Left colon (tissue), 2 donors: Measurements from ENCODE around the gene SLC13A4. TPM values are rescaled to one million over a fixed set of nuclear protein-coding genes. Genes with fewer than 3 reads are reported as not detected.
"Not testable (repeated sequence)": the region's sequence is repeated elsewhere in the genome, so short reads cannot be mapped to it uniquely, and the experiment has no call there.

Source experiments
- ATAC-seq: fragments of 200-7000 bp; cut with Tn5 transposase; one replicate; pipeline ENCODE4 v1.9.1; 2020; ENCODE audit warnings: mild to moderate bottlenecking, moderate library complexity
- DNase-seq, 2 donors: peaks; one replicate each; pipeline ENCODE4 v3.0.0-alpha.2; 2020
- intact Hi-C, 2 donors: fragments of 100-400 bp; cut with DNase I in 1 of 2; cut with micrococcal nuclease in 1 of 2; formaldehyde crosslinking; loops; one replicate each; pipeline versions ENCODE4 v1.11.2 to v1.14.0; 2022; cut with DNase I, micrococcal nuclease
- total RNA-seq, 2 donors: library from RNA; stranded (reverse); fragmentation: NEBNext Ultra II Directional; extraction: Animal tissue kit (Norgen Biotek cat#: 25700); gene quantifications; one replicate each; pipeline ENCODE4 v1.2.1, GENCODE V29; 2021
- donor health status: DM: no; HTN: no; CAD: no.
- donor health status: DM: yes; HTN: yes; CAD: no.

The SLC13A4 gene
- total RNA-seq, 2 donors from 2014 or later, result not detected

DNA sequence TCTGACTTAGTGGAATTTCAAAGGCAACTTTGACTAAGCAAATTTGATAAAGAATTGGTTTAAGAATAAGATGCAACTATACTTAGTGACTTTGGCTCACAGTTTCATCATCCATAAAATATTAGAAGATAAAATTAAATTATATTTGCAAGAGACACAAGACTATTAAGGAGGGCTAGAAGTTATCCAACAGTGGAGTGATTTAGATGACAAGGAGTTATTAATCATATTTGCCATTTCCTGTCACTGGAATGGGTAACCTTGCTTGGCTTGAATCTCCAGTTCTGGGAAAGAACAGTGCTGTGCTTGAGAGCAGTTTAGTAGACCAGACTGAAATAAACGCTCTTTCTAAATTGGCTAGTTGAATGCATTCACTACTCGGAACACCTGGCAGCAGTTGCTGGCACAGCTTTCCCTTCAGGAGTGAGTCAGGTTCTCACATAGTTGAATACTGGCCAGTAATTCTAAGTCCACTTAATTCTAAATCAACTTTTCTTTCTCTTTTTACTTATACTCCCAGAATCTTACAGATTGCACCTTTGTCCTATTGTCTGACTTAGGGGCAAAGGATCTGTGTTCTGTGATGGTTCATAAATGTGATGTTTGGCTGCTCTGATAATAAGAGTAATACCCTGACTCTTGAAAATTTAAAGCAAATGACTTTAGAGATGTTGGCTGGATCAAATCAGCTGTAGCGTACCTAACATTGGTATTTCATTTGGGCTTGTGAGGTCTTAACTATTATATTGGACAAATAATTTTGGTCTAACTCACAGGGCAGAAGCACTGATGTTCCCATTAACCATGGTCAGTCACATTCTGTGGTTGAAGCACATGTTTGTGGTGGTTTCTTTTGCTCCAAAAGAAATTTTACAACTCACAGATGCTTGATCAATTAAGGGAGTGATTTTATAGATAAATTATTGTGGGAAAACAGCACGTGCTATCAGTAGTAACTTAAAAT lies 49.1 kb downstream of the SLC13A4 start:
- ATAC-seq, result no peak
- intact Hi-C loops, result loop anchor here in 1 of 2 donors (10.0 kb wide), 1 partner anchor 116 kb away; no protein-coding TSS in a partner anchor
- no peak for DNase-seq

DNA sequence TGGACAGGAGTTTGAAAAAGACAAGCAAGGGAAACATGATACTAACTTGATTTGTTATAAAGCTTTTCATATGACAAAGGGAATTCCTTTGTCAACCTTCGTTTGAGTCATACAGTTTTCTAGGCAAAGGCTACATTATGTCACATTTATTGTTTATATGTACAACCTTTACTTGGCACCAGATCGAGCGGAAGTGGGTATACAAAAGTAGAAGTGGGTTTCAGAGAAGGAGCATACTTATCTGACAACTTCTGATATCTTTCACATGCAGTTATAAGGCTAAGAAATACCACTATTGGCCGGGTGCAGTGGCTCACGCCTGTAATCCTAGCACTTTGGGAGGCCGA lies 54.7 kb downstream of the SLC13A4 start:
- ATAC-seq (no peak), DNase-seq (no peak)
- intact Hi-C loops, result loop anchor here in 1 of 2 donors (5.0 to 10.0 kb wide), 2 partner anchors 121 to 339 kb away; no protein-coding TSS in a partner anchor

DNA sequence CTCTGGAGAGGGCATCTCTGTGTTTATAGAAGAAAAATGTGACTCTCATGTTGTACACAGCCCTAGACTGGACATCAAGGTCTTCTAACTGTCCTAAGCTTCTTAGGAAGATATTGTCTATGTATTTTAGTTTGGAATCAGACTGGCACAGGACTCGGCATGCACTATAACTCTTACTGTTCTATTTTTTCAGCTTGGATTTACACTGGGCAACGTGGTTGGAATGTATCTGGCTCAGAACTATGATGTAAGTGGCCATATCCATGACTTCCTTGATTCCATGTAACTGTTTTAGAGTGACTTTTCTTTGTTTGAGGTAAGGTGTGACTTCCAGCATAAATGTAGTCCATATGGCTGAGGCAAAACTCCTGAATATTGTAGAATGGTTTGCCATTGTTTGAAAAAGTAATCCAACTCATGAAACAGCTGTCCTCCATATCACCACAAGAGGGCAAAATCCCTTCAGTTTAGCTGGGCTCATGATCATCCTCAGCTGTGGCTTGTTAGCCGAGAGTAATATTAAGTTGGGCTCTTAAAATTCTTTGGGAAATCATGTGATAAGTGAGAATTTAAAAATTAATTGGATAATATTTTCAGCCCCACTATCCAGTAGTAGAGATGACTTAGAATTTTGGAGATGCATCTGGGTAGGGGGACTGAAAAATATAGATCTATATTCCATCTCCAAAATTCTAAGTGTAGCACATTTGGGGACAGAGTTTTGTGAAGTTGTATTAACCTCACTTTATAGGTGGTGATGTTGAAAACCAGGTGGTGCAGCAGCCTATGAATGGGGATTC lies 55.2 kb downstream of the SLC13A4 start:
- DNase-seq (no peak), ATAC-seq (peak; percentile 72)
- intact Hi-C loops, result loop anchor here in 1 of 2 donors (5.0 to 10.0 kb wide), 2 partner anchors 122 to 340 kb away; no protein-coding TSS in a partner anchor

DNA sequence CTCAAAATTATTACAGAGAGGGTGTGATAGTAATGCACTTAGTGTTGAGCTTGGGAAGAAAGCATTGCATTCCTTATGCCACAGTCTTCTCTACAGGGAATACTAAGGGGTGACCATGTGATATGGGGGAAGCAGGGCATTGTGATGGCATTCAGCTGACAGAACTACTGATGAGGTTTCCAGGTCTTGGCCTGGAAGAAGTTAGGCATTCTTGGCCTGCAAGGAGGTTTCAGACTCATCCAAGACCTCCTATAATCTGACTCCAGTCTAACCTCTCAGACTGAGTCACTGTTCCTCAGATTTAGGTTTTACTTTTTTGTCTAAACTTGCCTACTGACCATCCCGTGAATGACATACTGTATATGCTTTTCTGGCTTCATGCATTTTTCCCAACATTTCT lies 57.8 kb downstream of the SLC13A4 start:
- intact Hi-C loops, result loop anchor here in 1 of 2 donors (5.0 to 10.0 kb wide), 2 partner anchors 125 to 342 kb away; no protein-coding TSS in a partner anchor
- ATAC-seq (no peak), DNase-seq (no peak)

DNA sequence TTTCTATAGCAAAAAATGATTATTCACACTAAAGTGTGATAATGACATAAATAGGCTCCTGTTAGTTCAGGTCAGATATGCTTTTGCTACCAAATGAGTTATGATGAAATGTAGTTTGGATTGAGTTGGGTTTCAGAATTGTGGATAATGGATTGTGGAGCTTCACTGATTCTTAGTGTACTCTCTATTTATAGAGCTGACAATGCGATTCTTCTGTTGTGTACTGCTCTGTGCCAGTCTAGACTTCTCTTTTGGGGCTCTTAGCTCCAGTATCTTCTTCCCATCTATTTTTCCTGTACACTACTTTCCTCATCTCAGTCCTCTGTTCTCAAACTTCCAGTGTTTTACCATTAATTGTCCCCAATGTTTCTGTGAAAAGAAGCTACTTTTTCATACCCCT lies 58.2 kb downstream of the SLC13A4 start:
- DNase-seq (no peak), ATAC-seq (no peak)
- intact Hi-C loops, result loop anchor here in 1 of 2 donors (5.0 to 10.0 kb wide), 2 partner anchors 125 to 343 kb away; no protein-coding TSS in a partner anchor

- intact Hi-C loops, DNase-seq, ATAC-seq: not testable (repeated sequence)
These were observed 59.1 kb downstream of the SLC13A4 start for GRCh38 chr7:135668852-135669395.

DNA sequence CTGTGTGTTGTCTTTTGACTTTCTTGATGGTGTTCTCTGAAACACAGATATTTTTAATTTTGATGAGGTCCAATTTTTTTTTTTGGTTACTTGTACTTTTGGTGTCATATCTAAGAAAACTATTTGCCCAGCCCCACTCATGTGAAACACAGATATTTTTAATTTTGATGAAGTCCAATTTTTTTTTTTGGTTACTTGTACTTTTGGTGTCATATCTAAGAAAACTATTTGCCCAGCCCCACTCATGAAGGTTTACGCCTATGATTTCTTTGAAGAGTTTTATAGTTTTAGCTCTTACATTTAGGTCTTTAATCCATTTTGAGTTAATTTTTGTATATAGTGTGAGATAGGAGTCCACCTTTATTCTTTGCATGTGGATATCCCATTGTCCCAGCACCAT lies 60.4 kb downstream of the SLC13A4 start:
- DNase-seq, intact Hi-C loops, ATAC-seq: not testable (repeated sequence)

DNA sequence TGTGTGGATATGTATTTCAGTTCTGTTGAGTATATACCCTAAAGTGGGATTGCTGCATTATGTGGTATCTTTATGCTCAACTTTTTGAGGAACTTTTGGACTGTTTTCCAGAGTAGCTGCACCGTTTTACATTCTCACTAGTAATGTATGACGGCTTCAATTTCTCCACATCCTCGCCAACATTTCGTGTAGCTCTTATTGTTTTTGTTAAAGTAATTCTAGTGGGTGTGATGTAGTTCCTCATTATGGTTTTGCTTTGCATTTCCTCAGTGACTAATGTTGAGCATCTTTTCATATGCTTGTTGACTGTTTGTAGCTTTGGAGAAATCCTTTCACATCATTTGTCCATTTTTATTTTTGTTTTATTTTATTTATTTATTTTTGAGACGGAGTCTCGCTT lies 61.1 kb downstream of the SLC13A4 start:
- DNase-seq (no peak), ATAC-seq (no peak)
- intact Hi-C loops, result no loop called here

GRCh38 chr7:135666156-135666555 lies 61.8 kb downstream of the SLC13A4 start:
- ATAC-seq, result no peak
- intact Hi-C loops, result no loop called here
- DNase-seq, result no peak

GRCh38 chr7:135665042-135665441 lies 62.9 kb downstream of the SLC13A4 start:
- DNase-seq (no peak), ATAC-seq (no peak)
- intact Hi-C loops, result no loop called here

GRCh38 chr7:135664046-135664589 lies 63.9 kb downstream of the SLC13A4 start:
- intact Hi-C loops, result no loop called here
- ATAC-seq (no peak), DNase-seq (no peak)

GRCh38 chr7:135662373-135663114 lies 65.4 kb downstream of the SLC13A4 start, which contains the start of gene STMP1:
Gene STMP1, plus strand, starts transcription at chr7:135662514.
- peak; percentile 99 for ATAC-seq
- intact Hi-C loops, result no loop called here
- peak; percentile 95 to 99 for DNase-seq

- intact Hi-C loops, result no loop called here
- ATAC-seq (no peak), DNase-seq (no peak)
These were observed 65.9 kb downstream of the SLC13A4 start for GRCh38 chr7:135662123-135662372.

GRCh38 chr7:135661311-135662122 lies 66.5 kb downstream of the SLC13A4 start:
- peak; percentile 35 for ATAC-seq
- peak in 1 of 2 donors; percentile 29 for DNase-seq
- intact Hi-C loops, result no loop called here

DNA sequence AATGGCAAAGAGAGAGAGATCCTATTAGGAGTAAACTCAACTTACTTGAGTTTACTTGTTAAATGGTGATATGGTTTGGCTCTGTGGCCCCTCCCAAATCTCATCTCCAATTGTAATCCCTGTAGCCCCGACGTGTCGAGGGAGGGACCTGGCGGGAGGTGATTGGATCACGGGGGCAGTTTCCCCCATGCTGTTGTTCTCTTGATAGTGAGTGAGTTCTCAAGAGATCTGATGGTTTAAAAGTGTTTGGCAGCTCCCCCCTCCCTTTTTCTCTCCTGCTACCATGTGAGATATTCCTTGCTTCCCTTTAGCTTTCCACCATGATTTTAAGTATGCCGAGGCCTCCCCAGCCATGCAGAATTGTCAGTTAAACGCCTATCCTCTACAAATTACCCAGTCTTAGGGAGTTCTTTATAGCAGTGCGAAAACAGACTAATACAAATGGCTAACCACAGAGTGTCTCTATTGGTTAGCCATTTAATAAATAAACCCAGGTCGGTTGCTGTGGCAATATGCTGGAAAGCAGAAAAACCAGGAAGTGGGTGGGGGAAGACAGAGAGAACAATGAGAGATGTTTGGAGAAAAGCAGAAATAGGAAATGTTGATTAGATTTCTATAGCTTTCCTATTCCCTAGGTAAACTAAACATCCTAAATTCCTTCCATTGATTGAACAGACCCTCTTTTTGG lies 68.7 kb downstream of the SLC13A4 start:
- ATAC-seq, result no peak
- DNase-seq, result no peak
- intact Hi-C loops, result no loop called here

DNA sequence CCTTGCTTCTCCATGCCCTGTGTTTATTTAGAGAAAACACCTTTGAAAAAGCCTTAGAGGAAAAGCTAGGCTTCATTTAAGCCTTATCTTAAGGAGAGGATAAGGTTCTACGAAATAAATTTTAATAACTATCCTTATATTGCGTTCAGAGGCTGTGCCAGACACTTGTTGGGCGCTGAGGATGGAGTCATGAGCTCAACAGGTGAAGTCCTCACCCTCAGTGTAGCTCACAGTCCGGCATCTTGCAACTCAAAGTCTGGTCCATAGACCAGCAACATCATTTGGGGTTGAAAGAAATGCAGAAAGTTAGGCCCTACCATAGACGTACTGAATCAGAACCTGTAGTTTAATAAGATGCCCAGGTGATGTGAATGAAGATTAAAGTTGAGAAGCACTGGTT lies 69.4 kb downstream of the SLC13A4 start:
- intact Hi-C loops, result no loop called here
- DNase-seq (no peak), ATAC-seq (no peak)
